Nasal cavity respiratory epithelium epithelial cell of viscerocranial mucosa (primary cell): ENCODE measurements around the gene CCDC177. TPM values are rescaled to one million over a fixed set of nuclear protein-coding genes. Genes with fewer than 3 reads are reported as not detected.

Experiments used
- total RNA-seq: library from RNA; depleted of rRNA; stranded (reverse); fragments of >200 nt; gene quantifications from 2 replicates; pipeline ENCODE4 v1.2.3, GENCODE V29; 2014

CCDC177 gene
- total RNA-seq, result not detected in 2 replicates

GRCh38 chr14:69574263-69574953, at the start of gene CCDC177:
Gene CCDC177 (minus strand): TSS chr14:69574871. CDS start chr14:69573622, 1,249 bp downstream.

GRCh38 chr14:69611172-69612013, 36.7 kb upstream of the CCDC177 start, which contains the start of gene SUSD6:
Gene SUSD6 (plus strand): TSS chr14:69611596. CDS start chr14:69658593, 46,997 bp downstream.

Other genes with a start within 250 kb of the CCDC177 start
- 89.8 and 119 TPM in 2 replicates for gene ERH, start 176.6 kb downstream of the CCDC177 start, total RNA-seq
- 124 and 140 TPM in 2 replicates for gene SLC39A9, start 176.2 kb downstream of the CCDC177 start, total RNA-seq
- gene PLEKHD1, start 90.1 kb downstream of the CCDC177 start, total RNA-seq, result 0.07 TPM in 1 of 2 replicates, not detected in the other
- gene SUSD6, start 36.7 kb upstream of the CCDC177 start, total RNA-seq, result 9.2 and 52.2 TPM in 2 replicates
- 117 and 221 TPM in 2 replicates for gene SRSF5, start 192.3 kb upstream of the CCDC177 start, total RNA-seq
- gene SLC10A1, start 222.4 kb upstream of the CCDC177 start, total RNA-seq, result under 0.01 TPM in 1 of 2 replicates, not detected in the other